CD4-positive, alpha-beta T cell treated with Interleukin-6 for 4 hours (primary cell): Measurements from ENCODE around the gene MSMB.
"Not testable (repeated sequence)": the region's sequence is repeated elsewhere in the genome, so short reads cannot be mapped to it uniquely, and the experiment has no call there.

Experiments
- DNase-seq: peaks from one replicate; pipeline ENCODE4 v3.0.0-alpha.2; 2020; ENCODE audit warnings: mixed read lengths

Gene MSMB

DNA sequence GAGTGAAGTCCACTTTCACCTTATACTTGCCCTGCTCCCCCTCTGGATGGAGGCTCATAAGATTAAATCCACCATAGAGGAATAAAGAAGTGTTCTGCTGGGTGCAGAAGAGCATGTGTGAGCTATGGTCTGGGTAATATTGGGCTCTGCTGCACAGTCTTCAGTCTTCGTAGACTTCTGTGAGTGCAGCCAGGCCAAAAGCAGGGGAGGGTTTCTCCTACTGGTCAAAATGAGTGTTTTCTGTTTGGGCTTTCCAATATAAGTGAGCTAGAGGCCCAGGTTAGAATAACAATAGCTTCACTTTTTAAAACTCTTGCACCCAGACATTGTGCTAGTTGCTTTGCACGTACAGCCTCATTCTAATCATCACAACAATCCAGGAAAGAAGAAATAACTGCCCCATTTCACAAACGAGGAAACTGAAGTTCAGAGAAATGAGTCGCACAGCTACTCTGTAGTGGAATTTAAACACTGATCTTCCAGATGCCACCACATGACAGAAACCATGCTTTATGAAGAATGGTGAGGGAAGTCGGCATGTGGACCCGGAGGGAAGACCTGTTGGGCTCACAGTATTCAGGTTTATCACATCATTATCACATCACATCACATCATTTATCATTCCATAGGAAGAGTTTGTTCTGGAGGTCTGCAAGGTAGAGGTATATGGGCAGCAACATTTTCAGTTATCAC is 23.8 kb upstream of the MSMB start:
- no peak for DNase-seq

DNA sequence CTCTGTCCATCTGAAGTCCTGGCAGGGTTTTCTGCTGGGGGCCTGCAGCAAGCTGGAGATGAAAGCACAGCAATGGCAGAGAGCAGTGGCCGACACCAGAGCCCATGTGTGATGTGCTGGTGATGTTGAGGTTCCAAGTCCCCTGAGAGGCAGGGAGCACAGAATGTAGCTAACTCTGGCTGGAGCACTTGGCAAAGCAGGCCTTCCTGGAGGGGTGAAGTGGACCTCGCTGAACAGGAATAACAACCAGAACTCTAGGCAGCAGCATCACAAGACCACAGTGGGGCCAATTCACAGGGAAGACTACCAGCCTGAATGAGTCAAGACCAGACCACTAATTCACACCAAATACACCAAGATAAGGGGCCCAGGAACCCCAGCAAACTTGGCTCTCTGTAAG is 22.8 kb upstream of the MSMB start:
- DNase-seq: no peak

DNA sequence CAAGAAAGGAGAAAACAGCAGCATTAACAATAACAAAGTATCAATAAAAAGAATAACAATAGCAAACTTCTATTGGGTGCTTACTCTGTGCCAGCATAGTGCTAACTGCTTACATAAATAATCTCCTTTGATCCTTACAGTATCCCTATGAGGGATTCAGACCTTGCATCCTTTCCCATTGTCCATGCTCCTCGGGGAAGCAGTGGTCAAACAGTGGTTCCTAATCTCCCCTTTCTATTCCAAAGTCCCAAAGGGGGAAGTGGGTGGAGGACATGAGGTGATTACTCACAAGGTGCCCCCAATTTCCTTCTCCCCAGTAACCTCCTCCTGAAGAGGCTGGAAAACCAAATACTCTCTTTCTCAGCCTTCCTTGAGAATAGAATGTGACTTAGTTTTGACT is 22.0 kb upstream of the MSMB start:
- no peak for DNase-seq

DNA sequence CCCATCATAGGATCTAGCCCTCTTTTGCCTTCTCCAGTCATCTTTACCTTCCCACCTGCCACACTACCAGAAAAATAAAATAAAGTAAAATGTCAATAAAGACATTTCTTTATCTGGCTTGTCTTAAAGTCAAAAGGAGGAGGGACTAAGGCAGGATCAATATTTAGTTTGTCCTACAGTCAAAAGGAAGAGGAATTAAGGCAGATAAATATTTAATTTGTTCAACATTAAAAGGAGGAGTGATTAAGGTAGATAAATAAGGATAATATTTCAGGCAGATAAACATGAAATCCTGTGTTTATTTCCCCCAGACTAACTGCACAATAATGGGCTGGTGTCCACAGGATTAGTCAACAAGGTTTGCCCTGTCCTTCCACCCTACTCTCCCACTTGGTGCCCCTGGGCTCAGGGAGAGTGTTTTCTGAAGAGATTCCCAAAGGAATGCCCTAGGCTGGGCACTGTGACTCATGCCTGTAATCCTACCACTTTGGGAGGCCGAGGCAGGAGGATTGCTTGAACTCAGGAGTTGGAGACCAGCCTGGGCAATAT is 18.3 kb upstream of the MSMB start:
- DNase-seq: no peak

DNA sequence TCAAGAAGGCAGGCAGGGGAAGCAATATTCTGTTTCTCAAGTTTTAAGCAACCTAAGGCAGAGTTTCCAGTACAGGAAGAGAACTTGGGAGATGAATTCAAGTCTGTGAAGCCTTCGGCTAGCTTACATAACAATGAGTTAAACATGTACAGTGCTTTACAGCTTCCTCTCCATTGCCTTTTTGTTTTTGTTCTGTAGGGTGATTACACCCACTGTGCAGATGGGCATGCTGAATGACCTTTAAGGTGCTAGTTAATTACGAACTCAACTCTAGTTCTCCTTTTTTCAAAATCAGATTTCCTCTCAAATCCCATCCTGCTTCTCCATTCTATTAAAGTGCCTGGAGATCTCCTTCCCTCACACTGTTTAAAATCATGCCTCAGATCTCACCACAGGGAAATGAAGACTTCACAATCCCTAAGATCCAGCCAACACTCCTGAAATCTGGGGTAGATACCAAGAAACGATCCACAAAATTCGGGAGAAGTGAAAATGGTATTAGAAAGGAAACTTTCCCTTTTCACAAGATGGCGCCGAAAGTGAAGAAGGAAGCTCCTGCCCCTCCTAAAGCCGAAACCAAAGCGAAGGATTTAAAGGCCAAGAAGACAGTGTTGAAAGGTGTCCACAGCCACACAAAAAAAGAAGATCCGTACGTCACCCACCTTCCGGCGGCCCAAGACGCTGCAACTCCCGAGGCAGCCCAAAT is 16.8 kb upstream of the MSMB start:
- no peak for DNase-seq

DNA sequence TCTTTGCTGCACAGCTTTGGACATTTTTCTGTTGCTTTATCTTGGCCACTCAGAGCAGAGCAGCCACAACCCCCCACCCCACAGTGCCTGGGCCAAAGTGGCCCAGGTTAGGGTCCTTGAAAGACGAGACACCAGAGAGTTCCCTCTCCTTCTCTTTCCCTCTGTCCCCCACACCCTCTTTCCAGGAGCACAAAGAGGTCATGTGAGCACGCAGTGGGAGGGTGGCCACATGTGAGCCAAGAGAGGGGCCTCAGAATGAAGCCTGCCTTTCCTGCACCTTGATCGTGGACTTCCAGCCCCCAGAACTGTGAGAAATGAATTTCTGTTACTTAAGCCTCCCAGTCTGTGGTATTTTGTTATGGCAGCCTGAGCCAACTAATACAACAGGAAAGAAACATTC is 14.6 kb upstream of the MSMB start:
- no peak for DNase-seq

DNA sequence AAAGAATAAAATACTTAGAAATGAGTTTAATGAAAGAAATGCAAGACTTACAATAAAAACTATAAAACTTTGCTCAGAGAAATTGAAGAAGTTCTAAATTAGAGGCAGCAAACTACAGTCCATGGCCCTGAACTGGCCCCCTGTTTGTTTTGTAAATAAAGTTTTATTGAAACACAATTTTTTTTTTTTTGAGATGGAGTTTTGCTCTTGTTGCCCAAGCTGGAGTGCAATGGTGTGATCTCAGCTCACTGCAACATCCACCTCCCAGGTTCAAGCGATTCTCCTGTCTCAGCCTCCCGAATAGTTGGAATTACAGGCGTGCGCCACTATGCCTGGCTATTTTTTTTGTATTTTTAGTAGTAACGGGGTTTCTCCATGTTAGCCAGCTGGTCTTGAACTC is 11.9 kb upstream of the MSMB start:
- not testable (repeated sequence) for DNase-seq

DNA sequence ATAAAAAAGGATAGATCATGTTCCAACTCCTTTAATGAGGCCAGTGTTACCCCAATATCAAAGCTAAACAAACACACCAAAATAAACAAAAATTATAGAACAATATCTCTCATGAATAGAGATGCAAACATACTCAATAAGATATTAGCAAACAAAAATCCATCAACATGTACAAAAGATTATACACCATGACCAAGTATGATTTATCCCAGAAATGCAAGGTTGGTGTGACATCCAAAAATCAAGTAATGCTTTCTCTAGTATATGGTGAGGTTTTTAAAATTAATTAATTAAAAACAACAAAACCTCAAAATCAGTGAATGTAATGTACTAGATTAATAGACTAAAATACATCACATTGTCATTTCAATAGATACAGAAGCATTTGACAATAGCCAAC is 11.0 kb upstream of the MSMB start:
- DNase-seq: no peak

DNA sequence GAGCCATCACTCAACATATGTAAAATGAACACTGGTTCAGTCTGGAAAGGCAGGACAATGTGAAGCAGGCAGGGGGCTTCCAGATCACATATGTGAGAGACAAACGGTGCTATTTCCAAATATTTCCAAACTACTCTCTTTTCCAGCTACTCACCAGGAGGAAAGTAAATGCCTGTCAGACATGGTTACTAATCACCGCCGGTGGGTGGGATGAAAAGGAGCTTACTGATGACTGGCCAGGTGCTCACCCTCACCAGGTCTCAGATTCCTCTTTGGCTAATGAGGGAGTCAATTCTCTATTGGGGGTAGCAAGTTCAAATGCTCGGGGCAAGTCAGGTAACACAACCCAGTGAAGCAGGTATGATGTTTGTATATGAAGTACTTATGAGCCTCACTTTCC is 9.7 kb upstream of the MSMB start:
- DNase-seq: no peak

DNA sequence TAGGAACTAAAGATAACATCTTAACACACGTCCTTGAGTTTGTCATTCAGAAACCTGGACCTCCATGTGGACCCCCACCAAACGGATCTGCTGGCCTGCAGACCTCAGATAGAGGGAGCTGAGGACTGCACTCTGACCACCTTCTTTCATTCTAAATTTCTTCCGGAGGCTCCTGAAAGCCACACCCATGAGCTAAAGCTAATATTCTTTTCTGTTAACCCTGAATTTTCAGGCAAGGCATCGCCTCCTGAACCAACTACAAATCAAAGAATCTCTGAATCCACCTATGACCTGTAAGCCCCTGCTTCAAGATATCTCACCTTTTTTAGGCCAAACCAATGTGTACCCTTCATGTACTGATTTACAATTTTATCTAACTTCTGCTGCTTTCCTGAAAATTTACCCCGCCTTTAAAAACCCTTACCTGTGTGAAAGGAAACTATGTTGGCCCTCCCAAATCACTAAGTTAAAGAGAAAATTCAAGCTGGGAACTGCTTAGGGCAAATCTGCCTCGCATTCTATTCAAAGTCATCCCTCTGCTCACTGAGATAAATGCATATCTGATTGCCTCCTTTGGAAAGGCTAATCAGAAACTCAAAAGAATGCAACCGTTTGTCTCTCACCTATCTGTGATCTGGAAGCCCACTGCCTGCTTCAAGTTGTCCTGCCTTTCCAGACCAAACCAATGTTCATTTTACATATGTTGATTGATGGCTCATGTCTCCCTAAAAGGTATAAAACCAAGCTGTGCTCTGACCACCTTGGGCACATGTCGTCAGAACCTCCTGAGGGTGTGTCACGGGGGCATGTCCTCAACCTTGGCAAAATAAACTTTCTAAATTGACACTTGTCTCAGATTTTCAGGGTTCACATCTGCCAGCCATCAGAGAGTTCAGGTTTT is 7.7 kb upstream of the MSMB start:
- DNase-seq: no peak

DNA sequence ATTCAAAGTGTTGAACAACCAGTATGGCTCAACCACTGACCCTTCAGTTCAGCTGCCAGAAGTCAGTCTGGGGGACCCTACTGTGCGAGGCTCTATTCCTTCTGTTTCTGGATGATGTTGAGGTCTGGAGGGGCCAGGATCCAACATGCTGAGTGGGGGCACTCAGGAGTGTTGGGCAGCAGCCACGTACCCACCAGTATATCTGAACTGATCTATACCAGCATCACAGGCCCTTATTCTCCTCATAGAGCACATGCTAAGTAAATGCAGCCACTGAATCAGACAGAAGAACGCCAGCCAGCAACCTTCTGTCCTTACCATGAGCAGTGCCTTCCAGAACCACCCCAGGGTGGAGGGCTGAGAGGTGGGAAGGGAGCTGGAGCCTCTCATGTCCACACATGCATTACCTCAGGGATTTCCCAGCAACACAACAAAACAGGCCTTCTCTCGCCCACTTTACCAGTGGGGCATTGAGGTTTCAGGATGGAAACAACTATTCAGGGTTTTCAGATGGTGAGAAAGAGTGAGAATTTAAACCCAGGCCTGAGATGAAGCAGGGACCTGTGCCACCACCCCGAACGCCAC is 6.8 kb upstream of the MSMB start:
- DNase-seq: no peak

DNA sequence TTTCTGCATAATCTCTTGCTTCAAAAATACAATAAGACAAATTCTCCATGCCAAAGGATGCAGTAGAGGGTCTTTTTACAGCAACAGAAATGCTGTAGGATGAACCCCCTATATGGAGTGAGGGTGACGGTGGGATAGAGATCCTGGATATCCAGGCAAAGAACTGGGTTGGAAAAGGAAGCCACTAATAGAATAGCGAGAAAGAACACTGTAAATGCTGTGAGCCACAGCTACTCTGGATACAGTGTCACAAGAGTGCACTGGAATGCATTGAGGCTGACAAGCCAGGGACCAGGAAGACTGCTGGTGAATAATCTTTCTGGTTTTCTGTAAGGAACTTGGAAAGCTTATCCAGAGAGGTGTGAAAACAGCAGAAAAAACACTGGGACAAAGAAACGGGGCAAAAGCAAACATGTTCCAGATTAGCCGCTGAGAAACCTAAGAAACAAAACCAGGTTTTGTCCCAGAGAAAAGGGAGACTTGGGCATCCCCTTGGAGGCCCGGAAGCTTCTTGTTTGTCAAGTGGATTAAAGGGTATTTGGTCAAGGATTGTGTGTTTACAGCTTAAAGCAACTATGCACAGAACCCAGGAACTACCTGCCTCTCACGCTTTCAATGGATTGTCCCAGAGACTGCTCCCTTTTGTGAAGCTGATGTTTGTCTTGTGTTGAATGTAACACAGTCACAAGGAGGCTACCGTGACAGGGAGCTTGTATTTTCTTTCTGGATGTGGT is 6.2 kb upstream of the MSMB start:
- no peak for DNase-seq

DNA sequence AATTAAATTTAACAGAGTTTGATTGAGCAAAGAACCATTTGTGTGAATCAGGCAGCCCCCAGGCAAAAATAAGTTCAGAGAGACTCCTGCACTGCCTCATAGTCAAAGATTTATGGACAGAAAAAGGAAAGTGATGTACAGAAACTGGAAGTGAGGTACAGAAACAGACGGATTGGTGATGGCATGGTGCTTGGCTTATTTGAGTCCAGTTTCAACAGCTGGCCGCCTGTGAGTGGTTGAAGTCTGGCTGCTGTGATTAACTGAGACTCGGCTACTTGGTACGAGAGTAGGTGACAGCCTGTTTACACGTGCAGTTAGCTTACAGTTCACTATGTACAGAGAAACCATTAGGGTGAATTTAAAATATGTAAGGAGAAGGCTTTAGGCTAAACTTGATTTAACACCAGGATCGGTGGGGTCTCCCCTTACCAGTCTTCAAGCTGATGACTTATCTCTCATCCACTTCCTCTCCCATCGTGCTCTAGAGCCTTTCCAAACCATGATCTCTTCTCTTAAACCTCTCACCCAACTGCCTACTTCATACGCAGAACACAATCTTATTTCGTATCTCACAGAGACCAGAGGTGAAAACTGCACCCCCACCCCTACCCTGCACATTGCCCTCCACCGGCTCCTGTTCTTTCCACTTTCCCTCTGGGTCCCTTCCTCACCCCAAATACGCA is 5.0 kb upstream of the MSMB start:
- no peak for DNase-seq

DNA sequence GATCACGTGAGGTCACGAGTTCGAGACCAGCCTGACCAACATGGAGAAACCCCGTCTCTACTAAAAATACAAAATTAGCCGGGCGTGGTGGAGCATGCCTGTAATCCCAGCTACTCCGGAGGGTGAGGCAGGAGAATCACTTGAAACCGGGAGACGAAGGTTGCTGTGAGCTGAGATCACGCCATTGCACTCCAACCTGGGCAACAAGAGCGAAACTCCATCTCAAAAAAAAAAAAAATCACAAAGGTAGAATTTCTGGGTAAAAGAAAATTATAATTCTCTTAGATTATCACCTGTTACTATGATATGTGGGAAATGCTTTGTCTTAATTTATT is 3.4 kb upstream of the MSMB start:
- DNase-seq: not testable (repeated sequence)

DNA sequence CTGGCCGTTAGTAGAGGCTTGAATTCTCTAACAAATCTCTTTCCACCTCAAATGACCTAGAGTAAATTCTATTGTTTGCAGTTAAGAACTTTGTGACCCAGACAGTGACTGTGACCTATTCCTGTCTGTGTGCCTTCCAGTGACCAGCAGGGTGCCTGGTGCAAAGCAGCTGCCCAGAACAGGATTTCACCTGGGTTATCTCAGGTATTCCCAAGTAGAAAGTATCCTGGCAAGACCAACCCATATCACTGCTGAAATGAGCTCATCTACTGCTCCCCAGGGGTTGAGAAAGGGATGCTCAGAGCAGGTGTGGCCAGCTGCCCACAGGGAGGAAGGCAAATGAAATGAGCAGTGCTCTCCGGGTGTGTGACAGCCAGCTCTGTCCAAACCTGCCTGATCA is 2.1 kb upstream of the MSMB start:
- no peak for DNase-seq

DNA sequence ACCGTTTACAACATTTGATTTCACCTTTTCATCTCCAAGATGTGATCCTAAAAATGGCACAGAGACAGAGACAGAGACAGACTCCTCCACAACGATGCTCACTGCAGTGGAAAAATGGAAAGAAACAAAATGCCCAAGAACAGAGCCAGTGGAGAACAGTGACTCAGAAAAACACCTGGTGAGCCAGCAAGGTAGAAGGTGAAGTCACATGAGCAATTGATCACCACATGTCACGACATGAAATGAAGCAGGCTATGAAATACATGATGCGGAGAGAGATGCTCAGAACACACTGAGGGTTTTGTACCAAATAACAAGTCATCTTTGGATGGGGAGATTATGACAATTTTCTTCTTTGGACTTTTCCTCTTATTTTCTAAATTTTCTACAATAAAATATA is 3.5 kb downstream of the MSMB start:
- no peak for DNase-seq

DNA sequence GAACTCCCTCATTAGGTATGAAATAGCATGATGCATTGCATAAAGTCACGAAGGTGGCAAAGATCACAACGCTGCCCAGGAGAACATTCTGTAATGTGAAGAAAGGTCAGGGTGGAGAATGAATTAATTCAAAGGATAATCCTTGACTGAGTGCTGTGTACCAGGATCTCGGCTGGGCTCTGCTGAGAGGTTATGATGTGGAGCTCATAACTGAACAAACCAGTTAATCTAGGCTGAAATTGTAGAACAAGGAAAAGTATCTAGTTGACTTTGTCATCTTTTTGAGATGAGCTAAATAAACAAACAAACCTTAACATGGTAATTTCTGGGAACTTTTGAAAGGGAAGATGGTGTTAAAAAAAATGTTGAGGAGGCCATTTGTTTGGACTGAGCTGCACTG is 6.1 kb downstream of the MSMB start:
- no peak for DNase-seq

DNA sequence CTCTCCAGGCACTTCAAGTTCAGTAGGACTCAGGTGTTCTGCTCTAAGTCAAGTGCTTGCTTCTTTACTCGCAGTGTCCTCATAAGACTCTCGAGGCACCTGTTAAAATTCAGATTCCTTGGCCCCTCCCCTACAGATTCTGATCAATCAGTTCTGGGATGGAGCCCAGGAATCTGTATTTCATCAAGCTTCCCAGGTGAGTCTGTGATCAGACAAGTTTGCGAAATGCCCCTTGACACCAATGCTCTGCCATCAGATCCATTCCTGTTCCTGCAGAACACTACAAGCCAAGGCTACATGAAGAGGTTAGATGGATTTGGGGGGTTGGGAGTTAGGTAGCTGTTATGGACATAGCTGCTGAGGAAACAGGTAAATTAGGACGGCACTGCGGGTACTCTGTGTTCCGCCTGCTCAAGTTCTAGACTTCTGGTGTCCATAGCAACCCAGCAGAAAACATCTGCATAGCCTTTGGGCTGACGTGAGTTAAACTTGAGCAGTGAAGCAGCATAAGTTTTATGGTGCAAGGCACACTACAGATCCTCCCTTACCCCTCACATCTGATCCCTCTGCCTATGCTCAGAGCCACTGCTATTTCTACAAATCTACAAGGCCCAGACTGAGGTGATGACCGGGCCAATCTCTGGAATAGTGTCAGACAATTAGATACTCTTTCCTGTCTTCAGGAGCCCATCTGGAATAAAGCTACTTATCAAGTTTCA is 8.8 kb downstream of the MSMB start:
- no peak for DNase-seq

DNA sequence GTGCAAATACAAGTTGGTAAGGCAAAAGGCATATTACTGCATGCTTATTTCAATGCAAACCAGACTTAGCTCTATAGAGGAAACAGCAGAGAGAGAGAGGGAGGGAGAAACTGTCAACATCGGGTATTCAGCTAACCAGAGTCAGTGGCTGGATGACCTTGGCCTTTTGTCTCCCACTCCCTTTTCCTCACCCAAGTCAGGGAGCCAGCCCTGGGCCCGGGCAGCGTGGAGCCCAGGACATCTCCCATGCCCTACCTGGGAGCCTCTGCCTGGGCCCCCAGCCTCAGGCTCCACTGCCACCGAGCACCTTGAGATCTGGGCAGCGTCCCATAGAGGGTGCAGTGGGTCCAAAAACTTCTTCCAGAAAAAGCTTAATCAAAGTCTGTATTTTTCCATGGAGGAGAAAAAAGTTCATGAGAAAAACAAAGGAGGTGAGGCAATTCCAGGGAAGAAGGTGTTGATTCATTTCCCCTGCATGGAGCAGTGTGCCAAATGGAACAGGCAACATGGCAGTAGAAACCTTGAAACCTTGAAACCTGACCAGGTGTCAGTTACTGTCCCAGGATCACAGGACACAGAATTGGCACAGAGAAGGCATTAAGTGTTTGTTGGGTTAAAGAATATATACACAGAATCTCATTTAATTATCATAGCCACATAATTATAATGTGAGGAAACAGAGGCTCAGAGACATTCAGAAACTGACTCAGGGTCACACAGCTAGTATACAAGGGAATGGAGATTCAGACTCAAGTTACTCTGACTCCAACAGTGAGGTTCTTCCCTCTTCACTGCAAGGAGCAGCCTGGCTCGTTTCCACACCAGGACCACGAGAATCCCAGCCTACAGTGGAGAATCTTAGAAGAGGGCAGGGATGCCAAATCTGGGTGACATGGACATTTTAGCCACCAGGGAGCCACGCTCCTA is 9.9 kb downstream of the MSMB start:
- no peak for DNase-seq

DNA sequence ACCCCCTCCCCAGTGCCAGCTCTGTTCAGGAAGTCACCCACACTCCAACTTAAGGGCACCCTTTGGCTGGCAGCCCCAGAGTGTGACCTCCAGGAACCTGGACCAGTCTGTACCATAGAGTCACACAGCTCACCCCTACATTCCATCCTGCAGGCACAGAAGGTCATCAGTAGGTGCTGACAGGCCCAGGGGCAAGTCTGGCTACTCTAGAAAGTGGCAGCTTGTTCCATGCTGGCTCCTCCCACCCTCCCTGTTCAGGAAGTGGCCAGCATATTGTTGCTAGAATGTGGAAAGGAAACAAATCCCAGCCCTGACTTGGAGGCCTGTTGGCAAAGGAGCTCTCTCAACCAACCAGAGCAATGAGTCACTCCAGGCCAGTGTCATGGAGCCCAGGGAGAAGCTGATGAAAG is 12.5 kb downstream of the MSMB start:
- DNase-seq: no peak
